HG02623 (cell line): ENCODE results near the gene DGLUCY.
"Not testable (repeated sequence)": the region's sequence is repeated elsewhere in the genome, so short reads cannot be mapped to it uniquely, and the experiment has no call there.

Experiments used
- ATAC-seq: cut with Tn5 transposase; IDR thresholded peaks from one replicate; pipeline ENCODE4 v1.9.1; 2021; ENCODE audit warnings: moderate library complexity; ENCODE audit not compliant: unreplicated experiment

Gene DGLUCY

DNA sequence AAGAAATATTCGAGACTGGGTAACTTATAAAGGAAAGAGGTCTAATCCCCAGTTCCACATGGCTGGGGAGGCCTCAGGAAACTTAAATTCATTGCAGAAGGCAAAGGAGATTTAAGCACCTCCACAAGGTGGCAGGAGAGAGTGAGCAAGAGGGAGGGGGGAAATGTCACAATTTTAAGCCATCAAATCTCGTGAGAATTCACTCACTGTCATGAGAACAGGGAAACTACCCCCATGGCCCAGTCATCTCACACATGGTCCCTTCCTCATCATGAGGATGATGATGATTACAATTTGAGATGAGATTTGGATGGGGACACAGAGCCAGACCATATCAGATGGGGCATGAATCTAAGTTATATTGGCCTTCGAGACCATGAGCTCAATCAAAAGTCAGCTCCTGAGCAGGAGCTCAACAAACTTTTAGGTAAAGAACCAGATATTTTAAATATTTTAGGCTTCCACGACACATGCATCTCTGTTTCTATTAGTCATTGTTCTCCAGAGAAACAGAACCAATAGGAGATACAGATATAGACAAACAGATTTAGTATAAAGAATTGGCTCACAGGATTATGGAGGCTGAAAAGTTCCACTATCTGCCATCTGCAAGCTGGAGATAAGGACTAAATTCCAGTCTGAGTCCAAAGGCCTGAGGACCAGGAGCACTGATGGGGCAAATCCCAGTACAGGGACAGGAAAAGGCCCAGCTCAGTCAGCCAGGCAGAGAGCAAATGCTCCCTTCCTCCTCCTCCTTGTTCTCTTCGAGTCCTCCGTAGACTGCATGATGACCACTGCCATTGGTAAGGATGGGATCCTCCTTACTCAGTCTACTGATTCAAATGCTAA is 24.9 kb downstream of the DGLUCY start:
- no peak for ATAC-seq

- ATAC-seq = no peak
These were observed 25.9 kb downstream of the DGLUCY start for GRCh38 chr14:91139776-91140175.

DNA sequence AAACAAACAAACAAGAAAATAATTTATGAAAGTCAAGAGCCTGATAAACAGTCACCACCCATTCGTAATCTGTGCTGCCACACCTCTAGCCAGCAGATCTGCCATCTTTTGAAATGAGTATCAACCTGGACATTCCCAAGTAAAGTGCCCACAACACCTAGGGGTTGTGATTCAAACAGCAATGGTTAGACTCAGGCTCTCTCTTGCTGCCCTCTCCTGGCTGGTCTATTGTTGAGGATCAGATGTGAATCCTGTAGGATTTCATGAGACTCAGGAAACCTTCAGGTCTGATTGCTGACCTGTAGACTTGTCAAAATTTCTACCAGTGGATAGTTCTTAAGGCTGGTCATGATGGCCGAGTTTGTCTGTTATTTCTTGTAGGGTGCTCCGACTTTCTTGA is 26.8 kb downstream of the DGLUCY start:
- no peak for ATAC-seq

- ATAC-seq = peak; percentile 83
These were observed 28.4 kb downstream of the DGLUCY start for GRCh38 chr14:91142214-91142668.

- no peak for ATAC-seq
These were observed 30.0 kb downstream of the DGLUCY start for GRCh38 chr14:91143862-91144261.

DNA sequence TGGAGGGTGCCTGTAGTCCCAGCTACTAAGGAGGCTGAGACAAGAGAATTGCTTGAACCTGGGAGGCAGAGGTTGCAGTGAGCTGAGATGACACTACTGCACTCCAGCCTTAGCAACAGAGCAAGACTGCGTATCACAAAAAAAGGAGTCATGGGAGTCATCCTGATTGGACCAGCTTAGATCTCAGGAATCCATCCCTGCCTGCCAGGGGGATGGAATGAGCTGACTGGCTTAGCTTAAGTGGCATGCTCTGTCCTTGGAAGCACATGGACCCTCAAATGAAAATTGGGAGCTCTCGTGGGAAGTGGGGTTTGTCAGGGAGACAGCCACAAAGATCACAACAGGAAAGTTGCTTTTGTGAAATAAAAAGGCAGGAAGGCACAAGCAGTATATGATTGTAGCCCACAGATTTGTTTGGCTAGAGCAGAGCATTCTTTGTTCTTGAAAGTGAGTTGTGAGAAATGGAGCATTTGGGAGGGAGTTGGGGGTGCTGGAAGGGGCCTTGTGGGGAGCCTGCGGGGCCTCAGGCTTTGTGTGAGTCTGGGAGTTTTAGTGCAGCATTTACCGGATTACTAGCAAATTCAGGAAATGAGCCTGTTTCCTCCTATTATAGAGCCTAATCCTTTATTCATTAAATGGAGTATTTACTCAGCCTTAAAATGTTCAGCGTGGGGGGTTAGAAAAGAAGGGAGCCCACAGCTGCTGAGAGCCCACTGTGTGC is 30.7 kb downstream of the DGLUCY start:
- no peak for ATAC-seq

DNA sequence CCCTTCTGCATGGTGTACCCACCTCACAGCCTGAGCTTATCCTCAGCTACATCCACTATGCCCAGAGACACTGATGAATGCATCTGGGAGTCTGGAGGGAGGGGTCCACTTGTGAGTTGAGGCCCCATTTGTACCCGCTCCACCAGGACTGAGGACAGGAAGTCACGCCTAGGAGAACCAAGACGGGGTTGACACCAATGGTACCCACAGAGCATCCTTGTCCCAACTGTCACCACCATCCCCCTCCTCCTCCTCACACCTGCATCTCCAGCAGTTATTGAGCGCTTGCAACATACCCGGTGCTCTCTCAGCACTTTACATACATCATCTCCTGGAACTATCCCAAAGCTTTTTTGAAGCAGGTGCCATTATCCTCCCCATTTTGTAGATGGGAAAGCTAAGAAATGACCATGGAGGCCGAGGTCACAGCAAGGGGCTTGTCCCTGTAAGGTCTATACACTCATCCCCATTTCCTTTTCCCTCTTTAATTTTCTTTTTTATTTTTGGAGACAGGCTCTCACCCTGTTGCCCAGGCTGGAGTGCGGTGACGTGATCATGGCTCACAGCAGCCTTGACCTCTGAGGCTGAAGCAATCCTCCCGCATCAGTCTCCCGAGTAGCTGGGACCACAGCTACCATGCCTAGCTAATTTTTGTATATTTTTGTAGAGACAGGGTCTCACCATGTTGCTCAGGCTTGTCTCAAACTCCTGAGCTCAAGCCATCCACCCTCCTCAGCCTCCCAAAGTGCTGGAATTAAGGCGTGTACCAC is 31.7 kb downstream of the DGLUCY start:
- no peak for ATAC-seq

DNA sequence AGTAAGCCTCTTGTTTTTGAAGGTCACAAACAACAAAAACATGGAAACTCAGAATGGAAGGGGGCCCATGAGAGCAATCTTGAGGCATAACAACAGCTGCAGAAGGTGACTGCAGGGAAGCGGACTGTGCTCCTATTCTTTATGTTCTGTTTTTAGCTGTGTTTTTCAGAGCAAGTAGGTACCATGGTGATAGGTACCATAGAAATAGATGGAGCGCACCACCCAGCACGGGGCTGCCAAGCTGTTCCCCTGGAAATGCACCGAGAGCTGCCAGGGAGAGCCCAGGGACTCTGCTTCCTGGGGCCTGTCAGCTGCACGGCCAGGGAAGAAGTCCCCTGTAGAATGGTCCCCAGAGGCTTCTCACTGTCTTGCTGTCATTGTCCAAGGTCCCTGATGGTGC is 32.8 kb downstream of the DGLUCY start:
- no peak for ATAC-seq

DNA sequence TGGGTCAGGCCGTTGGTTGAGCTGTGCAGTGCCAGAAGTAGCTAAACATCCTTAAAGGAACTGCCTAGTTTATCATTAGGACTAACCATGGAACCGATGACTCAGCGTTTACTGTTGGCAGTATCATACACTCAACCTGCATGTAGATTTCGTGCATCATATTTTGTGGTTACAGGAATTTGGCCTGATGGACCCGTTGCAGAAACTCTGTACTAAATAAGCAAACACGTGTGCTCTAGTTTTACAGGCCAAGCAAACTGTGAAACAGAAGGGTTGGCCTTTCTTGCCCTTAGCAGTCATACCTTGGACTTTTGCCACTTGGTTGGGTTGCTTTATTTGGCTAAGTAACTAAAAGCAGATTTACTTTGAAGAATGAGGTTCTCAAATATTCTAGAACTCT is 35.6 kb downstream of the DGLUCY start:
- no peak for ATAC-seq

- ATAC-seq = no peak
These were observed 38.6 kb downstream of the DGLUCY start for GRCh38 chr14:91152499-91152898.

- no peak for ATAC-seq
These were observed 39.5 kb downstream of the DGLUCY start for GRCh38 chr14:91153360-91153759.

DNA sequence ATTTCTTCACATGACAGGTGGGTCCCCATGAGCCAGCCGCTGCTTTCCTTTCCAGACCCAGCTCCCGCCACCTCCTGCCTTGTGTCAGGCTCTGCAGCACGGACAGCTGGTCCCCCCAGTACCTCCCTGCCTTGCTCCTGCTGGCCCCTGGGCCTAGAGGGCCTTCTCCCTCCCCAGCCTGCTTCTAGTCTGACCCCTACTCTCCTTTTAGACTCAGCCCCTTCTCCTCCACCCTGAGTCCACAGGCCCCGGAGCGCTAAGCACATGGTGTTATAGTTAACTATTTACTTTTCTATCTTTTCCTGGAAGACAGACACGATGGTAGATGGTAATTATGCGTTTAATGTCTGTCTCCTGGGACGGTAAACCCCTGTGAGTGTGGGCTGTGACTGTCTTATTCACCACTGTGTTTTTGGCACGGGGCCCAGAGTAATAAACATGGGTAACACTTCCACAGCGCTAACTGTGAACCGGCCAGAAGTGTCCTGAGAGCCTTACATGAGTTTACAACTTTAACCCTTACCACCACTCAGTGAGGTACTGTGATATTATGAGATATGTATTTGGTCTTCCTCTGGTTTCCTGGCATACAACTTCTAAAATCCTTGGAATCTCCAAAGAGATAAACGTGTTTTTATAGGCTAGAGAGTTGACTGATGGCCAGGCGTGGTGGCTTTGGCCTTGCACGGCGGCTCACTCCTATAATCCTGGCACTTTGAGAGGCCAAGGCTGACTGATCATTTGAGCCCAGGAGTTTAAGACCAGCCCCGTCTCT is 41.2 kb downstream of the DGLUCY start:
- ATAC-seq = no peak

DNA sequence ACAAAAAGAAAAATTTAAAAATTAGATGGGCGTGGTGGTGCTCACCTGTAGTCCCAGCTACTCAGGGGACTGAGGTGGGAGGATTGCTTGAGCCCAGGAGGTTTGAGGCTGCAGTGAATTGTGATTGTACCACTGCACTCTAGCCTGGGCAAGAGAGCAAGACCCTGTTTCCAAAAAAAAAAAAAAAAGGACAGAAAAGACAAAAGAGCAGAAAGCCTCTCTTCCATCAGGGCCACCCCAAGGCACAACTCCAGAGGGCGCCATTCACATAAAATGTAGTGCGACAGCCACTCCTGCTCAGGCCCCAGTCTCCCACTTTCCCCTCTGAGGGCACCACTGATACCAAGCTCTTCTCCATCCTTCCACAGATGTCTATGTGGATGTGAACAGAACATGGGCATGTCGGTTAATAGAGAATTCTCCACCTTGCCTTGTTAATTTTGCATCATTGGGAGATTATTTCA is 41.8 kb downstream of the DGLUCY start:
- no peak for ATAC-seq

DNA sequence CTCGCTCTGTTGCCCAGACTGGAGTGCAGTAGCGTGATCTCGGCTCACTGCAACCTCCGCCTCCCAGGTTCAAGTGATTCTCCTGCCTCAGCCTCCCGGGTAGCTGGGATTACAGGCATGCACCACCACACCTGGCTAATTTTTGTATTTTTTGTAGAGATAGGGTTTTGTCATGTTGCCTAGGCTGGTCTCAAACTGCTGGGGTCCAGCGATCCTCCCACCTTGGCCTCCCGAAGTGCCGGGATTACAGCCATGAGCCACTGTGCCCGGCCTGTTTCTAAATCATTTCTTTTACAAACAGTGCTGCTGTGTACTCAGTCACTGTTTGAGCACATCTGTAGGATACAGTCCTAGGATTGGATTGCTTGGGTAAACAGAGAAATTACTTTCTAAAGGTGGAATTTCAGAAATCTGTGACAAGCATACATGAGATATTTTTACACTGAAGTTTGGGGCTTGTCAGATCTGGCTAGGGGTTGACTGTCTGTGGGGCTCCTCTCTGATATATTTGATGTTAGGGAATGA is 42.3 kb downstream of the DGLUCY start:
- not testable (repeated sequence) for ATAC-seq

DNA sequence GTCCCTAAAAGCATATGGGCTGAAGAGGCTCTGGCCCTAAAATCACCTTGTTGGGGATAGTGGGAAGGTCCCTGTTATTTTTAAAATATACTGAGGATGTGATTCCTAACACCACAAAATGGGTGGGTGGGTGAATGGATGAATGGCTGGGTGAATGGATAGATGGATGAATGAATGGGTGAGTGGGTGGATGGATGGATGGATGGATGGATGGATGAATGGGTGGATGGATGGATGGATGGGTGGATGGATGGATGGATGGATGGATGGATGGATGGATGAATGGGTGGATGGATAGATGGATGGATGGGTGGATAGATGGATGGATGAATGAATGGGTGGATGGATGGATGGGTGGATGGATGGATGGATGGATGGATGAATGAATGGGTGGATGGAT is 43.0 kb downstream of the DGLUCY start:
- ATAC-seq = not testable (repeated sequence)

DNA sequence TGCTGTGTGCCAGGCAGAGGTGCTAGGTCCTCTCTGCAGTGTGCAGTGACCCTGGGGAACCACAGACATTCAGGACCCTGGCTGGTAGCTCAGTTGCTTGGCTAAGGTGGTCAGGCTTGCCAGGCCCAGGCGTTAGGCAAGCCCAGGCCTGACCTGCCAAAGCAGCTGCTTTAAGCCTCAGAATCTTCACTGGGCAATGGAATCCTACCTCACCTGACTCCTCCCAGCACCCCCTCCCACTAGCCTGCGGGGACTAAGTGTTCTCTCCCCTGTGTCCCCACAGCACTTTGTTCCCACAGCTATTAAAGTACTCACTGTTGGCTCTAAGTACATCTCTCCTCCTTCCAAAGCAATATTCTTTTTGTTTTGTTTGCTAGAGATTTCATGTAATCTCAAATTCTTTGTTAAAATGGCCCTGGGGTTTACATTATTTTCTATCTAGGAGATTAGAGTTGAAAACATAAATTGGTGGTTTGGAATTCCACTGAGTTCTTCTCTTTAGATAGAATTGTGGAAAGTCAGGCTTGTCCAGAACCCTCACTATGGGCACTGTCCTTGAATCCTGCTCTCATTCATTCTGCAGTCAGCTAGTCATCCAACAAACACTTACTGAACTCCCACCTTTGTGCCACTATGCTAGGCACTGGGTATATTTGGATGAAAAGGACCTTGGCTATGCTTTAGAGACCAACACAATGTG is 44.4 kb downstream of the DGLUCY start:
- ATAC-seq = no peak

GRCh38 chr14:91159182-91159581 is 45.3 kb downstream of the DGLUCY start:
- no peak for ATAC-seq

DNA sequence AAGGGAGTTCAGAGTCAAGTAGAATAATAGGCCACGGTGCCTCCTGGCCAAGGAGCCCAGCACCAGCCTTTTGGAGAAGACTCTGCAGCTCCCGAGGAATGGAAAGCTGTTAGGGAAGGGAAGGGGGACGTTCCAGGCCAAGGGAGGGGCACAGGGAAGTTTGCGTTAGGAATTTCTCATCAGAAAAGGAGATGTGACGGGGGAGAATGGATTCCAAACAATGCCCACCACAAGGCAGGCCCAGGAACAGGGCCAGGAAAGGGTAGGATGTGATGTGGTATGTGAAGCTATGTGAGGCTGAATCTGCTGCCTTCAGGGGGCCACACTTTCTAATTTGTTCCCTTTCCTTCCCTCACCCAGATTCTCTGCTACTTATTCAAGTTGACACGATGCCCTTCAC is 46.0 kb downstream of the DGLUCY start:
- ATAC-seq = no peak

DNA sequence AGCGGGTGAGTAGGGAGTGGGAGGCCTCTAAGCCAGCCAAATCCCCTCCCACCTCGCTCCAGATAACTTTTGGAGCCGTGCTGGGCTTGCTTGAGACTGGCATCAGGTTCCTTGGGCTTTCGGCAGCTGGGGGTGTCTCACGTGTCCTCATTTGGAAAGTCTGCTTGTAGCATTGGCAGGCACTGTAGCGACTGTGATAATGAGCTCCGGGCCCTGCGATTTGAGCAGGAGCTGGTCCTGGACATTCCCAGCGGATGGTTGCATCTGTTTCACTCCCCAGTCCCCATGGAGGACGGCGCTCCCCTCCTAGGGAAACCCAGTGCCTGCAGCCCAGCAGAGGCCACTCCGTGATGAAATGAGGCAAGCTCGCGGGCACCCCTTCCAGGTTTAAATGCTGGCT is 49.4 kb downstream of the DGLUCY start:
- ATAC-seq = no peak

GRCh38 chr14:91164676-91165075 is 50.8 kb downstream of the DGLUCY start:
- no peak for ATAC-seq
